Common myeloid progenitor, CD34-positive (primary cell): Measurements from ENCODE around the gene NPY. TPM values are rescaled to one million over a fixed set of nuclear protein-coding genes. Genes with fewer than 3 reads are reported as not detected.
A peak's percentile ranks its signal among the peaks of the same experiment; 100 is the strongest.

Experiments used
- CTCF ChIA-PET: fragments of 350-600 bp; sonication (Branson Sonifier 250); formaldehyde crosslinking; loops from one replicate; lab custom pipeline; 2021; ENCODE audit warnings: antibody characterized with exemption; lab: Charles Lee
- POLR2A ChIA-PET: fragments of 350-600 bp; sonication (Branson Sonifier 250); formaldehyde crosslinking; loops from one replicate; lab custom pipeline; 2021; ENCODE audit warnings: antibody characterized with exemption; lab: Charles Lee
- DNase-seq, 3 donors: peaks; one replicate each; pipeline versions ENCODE4 v3.0.0 to v3.0.0-alpha.2; 2013
- H3K27ac ChIP-seq, 2 experiments: 1 replicate in 1 of 2; 2 replicates in 1 of 2; pipeline ENCODE4 v1.7.0; 2013; ENCODE audit warnings: inconsistent platforms in 2 of 2, low read length in 2 of 2, mild to moderate bottlenecking in 2 of 2, low read depth in 1 of 2, moderate library complexity in 1 of 2; ENCODE audit not compliant: severe bottlenecking in 2 of 2, insufficient read depth in 1 of 2, poor library complexity in 1 of 2
- H3K27me3 ChIP-seq, 5 experiments: replicated peaks in 2 of 5; 1 replicate in 3 of 5; 2 replicates in 2 of 5; pipeline versions ENCODE4 v1.6.1 to v1.7.0; 2013; ENCODE audit warnings: low read length in 4 of 5, mild to moderate bottlenecking in 2 of 5, moderate library complexity in 2 of 5, inconsistent platforms in 1 of 5; ENCODE audit not compliant: insufficient read depth in 5 of 5, control insufficient read depth in 4 of 5
- H3K36me3 ChIP-seq, 4 experiments: 1 replicate in 2 of 4; 2 replicates in 2 of 4; pipeline versions ENCODE4 v1.6.1 to v1.7.0; 2013; ENCODE audit warnings: low read length in 3 of 4, control low read depth in 1 of 4, mild to moderate bottlenecking in 1 of 4; ENCODE audit not compliant: control insufficient read depth in 4 of 4, insufficient read depth in 4 of 4
- H3K4me1 ChIP-seq, 4 experiments: 1 replicate in 3 of 4; 2 replicates in 1 of 4; pipeline versions ENCODE4 v1.6.1 to v1.7.1; 2013; ENCODE audit warnings: low read length in 3 of 4, mild to moderate bottlenecking in 3 of 4, control low read depth in 1 of 4, inconsistent platforms in 1 of 4, moderate library complexity in 1 of 4; ENCODE audit not compliant: control insufficient read depth in 4 of 4, insufficient read depth in 4 of 4; ENCODE audit errors: control extremely low read depth in 1 of 4
- H3K4me3 ChIP-seq, 7 experiments: 1 replicate in 4 of 7; 2 replicates in 3 of 7; pipeline versions ENCODE4 v1.5.1 to v1.7.0; 2013; ENCODE audit warnings: mild to moderate bottlenecking in 7 of 7, low read length in 6 of 7, moderate library complexity in 6 of 7, inconsistent platforms in 2 of 7, low read depth in 2 of 7, control low read depth in 1 of 7; ENCODE audit not compliant: insufficient read depth in 4 of 7, control insufficient read depth in 1 of 7; ENCODE audit errors: extremely low read depth in 1 of 7
- H3K9me3 ChIP-seq, 5 experiments: 1 replicate in 4 of 5; 2 replicates in 1 of 5; pipeline versions ENCODE4 v1.6.1 to v1.7.1; 2013; ENCODE audit warnings: low read length in 4 of 5, mild to moderate bottlenecking in 2 of 5, inconsistent platforms in 1 of 5, low read depth in 1 of 5, moderate library complexity in 1 of 5; ENCODE audit not compliant: control insufficient read depth in 4 of 5, insufficient read depth in 2 of 5; ENCODE audit errors: control extremely low read depth in 1 of 5
- WGBS: methylation state at CpG from one replicate; pipeline ENCODE4 v1.1.5; 2013; ENCODE audit not compliant: insufficient coverage; 5-methylcytosine and 5-hydroxymethylcytosine counted together
- polyA plus RNA-seq: library from polyadenylated mRNA; unstranded; fragments of 120-200 nt; gene quantifications from one replicate; pipeline ENCODE4 v1.2.1, GENCODE V29; 2013

NPY gene
- not detected for polyA plus RNA-seq

- Histone ChIP-seq H3K9me3 (no peaks in the 10 kb centered on the region), H3K4me1 (peaks cover 0 to 24% (median 15%) of the 10 kb centered on the region in 4 experiments), H3K27me3 (peaks cover 12 to 95% (median 45%) of the 10 kb centered on the region in 5 experiments), H3K27ac (no peak within 1 kb of the TSS), H3K36me3 (no peaks in the 10 kb centered on the region), H3K4me3 (peak within 1 kb of the TSS in 6 of 7 experiments; percentile 3 to 63 (median 44))
- ChIA-PET CTCF (interaction anchor here (1.1 kb wide), 1 partner anchor 10 kb away, joined by 3 read pairs; no protein-coding TSS in a partner anchor), POLR2A (no interaction called here)
- peak in 2 of 3 donors; percentile 66 to 76 for DNase-seq
- WGBS = 2% methylated on average over 63 of the region's 73 CpGs
Measured at GRCh38 chr7:24283897-24284698, at the start of gene NPY. Gene NPY, plus strand, starts transcription at chr7:24284190. Its CDS starts 1,051 bp downstream, at chr7:24285241.

- H3K36me3 ChIP-seq = no peaks in the 10 kb centered on the region
- DNase-seq = no peak
Measured at GRCh38 chr7:24239260-24239659, 44.7 kb upstream of the NPY start.

GRCh38 chr7:24241206-24241605, 42.8 kb upstream of the NPY start:
- no peak for DNase-seq
- WGBS = 100% methylated on average over 2 of the region's 5 CpGs
- Histone ChIP-seq H3K27ac (no peak overlapping the region), H3K27me3 (peaks cover 0 to 44% (median 8%) of the 10 kb centered on the region in 5 experiments), H3K4me1 (no peaks in the 10 kb centered on the region), H3K36me3 (no peaks in the 10 kb centered on the region), H3K4me3 (no peak overlapping the region), H3K9me3 (no peaks in the 10 kb centered on the region)
- ChIA-PET CTCF (no interaction called here), POLR2A (no interaction called here)

More at GRCh38 chr7:24239260-24239659, 44.7 kb upstream of the NPY start:
- H3K4me3 ChIP-seq = no peak overlapping the region
- H3K27me3 ChIP-seq = peaks cover 0 to 47% (median 16%) of the 10 kb centered on the region in 5 experiments
- ChIA-PET CTCF (no interaction called here), POLR2A (no interaction called here)
- no peaks in the 10 kb centered on the region for H3K9me3 ChIP-seq
- H3K4me1 ChIP-seq = no peaks in the 10 kb centered on the region
- no peak overlapping the region for H3K27ac ChIP-seq

- DNase-seq = no peak
- Histone ChIP-seq H3K9me3 (peaks cover 0 to 6% (median 0%) of the 10 kb centered on the region in 5 experiments), H3K27me3 (peaks cover 0 to 38% (median 6%) of the 10 kb centered on the region in 5 experiments), H3K27ac (no peak overlapping the region), H3K4me1 (no peaks in the 10 kb centered on the region), H3K36me3 (no peaks in the 10 kb centered on the region), H3K4me3 (no peak overlapping the region)
- 69% methylated on average over 2 of the region's 2 CpGs for WGBS
- POLR2A ChIA-PET = no interaction called here
- CTCF ChIA-PET = no interaction called here
Measured at GRCh38 chr7:24244554-24244953, 39.4 kb upstream of the NPY start.

- DNase-seq = no peak
- Histone ChIP-seq H3K4me1 (no peaks in the 10 kb centered on the region), H3K4me3 (no peak overlapping the region), H3K27me3 (peaks cover 0 to 40% (median 6%) of the 10 kb centered on the region in 5 experiments), H3K36me3 (no peaks in the 10 kb centered on the region), H3K27ac (no peak overlapping the region), H3K9me3 (peaks cover 0 to 11% (median 2%) of the 10 kb centered on the region in 5 experiments)
- ChIA-PET CTCF (no interaction called here), POLR2A (no interaction called here)
Measured at GRCh38 chr7:24245362-24245761, 38.6 kb upstream of the NPY start.

GRCh38 chr7:24249266-24249665, 34.7 kb upstream of the NPY start:
- no peak for DNase-seq
- no peaks in the 10 kb centered on the region for H3K36me3 ChIP-seq
- no peaks in the 10 kb centered on the region for H3K4me1 ChIP-seq
- H3K4me3 ChIP-seq = no peak overlapping the region
- no peak overlapping the region for H3K27ac ChIP-seq
- 71% methylated on average over 4 of the region's 7 CpGs for WGBS
- H3K9me3 ChIP-seq = peaks cover 1 to 26% (median 10%) of the 10 kb centered on the region in 5 experiments
- CTCF ChIA-PET = no interaction called here
- POLR2A ChIA-PET = no interaction called here
- H3K27me3 ChIP-seq = peaks cover 0 to 29% (median 5%) of the 10 kb centered on the region in 5 experiments

DNA sequence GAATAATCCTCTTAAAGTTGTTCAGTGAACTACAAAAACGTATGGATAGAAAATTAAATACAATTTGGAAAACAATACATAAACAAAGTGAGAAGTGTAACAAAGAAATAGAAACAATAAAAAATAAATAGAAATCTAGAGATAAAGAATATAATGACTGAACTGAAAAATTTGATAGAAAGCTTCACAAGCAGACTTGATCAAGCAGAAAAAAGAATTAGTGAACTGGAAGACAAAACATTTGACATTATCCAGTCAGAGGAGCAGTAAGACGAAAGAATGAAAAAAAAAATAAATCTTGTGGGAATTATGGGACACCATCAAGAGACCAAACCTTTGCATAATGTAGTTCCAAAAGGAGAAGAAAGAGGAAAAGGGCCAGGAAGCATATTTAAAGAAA, 32.4 kb upstream of the NPY start:
- H3K27ac ChIP-seq = no peak overlapping the region
- POLR2A ChIA-PET = no interaction called here
- H3K27me3 ChIP-seq = peaks cover 0 to 11% (median 2%) of the 10 kb centered on the region in 5 experiments
- H3K4me1 ChIP-seq = peaks cover 0 to 5% (median 0%) of the 10 kb centered on the region in 4 experiments
- CTCF ChIA-PET = no interaction called here
- no peaks in the 10 kb centered on the region for H3K36me3 ChIP-seq
- H3K9me3 ChIP-seq = peaks cover 1 to 26% (median 10%) of the 10 kb centered on the region in 5 experiments
- no peak for DNase-seq
- H3K4me3 ChIP-seq = no peak overlapping the region
- WGBS = no CpG with 5 or more reads among the region's 2 CpGs
